GM12891 (cell line): Measurements from ENCODE around the gene SLC3A2.

ENCODE experiments used
- POLR2A ChIP-seq: IDR thresholded peaks from 2 replicates; pipeline ENCODE4 v1.6.1; 2011; ENCODE audit warnings: low read depth, low read length, control low read depth
- POLR2AphosphoS5 ChIP-seq: IDR thresholded peaks from 2 replicates; pipeline ENCODE4 v1.6.1; 2011; ENCODE audit warnings: low read depth, low read length, control low read depth
- TAF1 ChIP-seq: IDR thresholded peaks from 2 replicates; pipeline ENCODE4 v1.6.1; 2011; ENCODE audit warnings: low read depth, low read length, control low read depth

GRCh38 chr11:62918531-62918930 lies 37.8 kb downstream of the SLC3A2 start:
- TF ChIP-seq POLR2A (no peak), POLR2AphosphoS5 (no peak), TAF1 (no peak)
